Measurements from ENCODE around the gene HEY2. TPM values are rescaled to one million over a fixed set of nuclear protein-coding genes. Genes with fewer than 3 reads are reported as not detected.

HEY2 gene
- total RNA-seq, 1 donor from 2014 or later = 22.7 TPM

DNA sequence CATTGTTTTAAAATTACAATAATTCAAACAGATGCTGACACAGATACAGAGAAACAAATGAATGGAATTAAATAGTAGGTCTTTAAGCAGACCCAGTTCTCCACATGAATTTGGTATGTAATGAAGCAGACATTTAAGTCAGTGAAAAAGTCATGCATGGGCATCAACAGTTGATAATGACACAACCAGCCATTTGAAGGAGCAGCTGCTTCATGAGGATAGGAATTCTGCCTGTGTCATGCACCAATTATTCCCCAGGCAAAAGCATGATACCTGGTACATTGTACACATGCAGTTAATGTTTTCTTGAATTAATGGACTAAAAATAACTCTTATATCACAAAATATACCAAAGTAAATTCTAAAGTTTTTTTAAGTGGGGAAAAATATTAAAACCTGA, 11.2 kb upstream of the HEY2 start:
- TF ChIP-seq, protein P1, sequence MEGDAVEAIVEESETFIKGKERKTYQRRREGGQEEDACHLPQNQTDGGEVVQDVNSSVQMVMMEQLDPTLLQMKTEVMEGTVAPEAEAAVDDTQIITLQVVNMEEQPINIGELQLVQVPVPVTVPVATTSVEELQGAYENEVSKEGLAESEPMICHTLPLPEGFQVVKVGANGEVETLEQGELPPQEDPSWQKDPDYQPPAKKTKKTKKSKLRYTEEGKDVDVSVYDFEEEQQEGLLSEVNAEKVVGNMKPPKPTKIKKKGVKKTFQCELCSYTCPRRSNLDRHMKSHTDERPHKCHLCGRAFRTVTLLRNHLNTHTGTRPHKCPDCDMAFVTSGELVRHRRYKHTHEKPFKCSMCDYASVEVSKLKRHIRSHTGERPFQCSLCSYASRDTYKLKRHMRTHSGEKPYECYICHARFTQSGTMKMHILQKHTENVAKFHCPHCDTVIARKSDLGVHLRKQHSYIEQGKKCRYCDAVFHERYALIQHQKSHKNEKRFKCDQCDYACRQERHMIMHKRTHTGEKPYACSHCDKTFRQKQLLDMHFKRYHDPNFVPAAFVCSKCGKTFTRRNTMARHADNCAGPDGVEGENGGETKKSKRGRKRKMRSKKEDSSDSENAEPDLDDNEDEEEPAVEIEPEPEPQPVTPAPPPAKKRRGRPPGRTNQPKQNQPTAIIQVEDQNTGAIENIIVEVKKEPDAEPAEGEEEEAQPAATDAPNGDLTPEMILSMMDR (IDR thresholded peaks at IDR 0.05) = no peak
- no peak for DNase-seq (ENCODE audit: extremely low spot score, unreplicated experiment)
- Mint-ChIP-seq H3K4me1 (ENCODE audit: unreplicated experiment) (peaks cover 11% of the 10 kb centered on the region), H3K27me3 (ENCODE audit: unreplicated experiment) (no peaks in the 10 kb centered on the region), H3K9me3 (ENCODE audit: unreplicated experiment) (no peaks in the 10 kb centered on the region), H3K36me3 (ENCODE audit: unreplicated experiment) (no peaks in the 10 kb centered on the region), H3K27ac (ENCODE audit: unreplicated experiment) (no peak overlapping the region), H3K4me3 (ENCODE audit: unreplicated experiment) (no peak overlapping the region)

GRCh38 chr6:125739364-125739763, 10.1 kb upstream of the HEY2 start:
- Mint-ChIP-seq H3K27ac (ENCODE audit: unreplicated experiment) (no peak overlapping the region), H3K4me1 (ENCODE audit: unreplicated experiment) (peaks cover 19% of the 10 kb centered on the region), H3K27me3 (ENCODE audit: unreplicated experiment) (no peaks in the 10 kb centered on the region)

GRCh38 chr6:125741336-125741735, 8.1 kb upstream of the HEY2 start:
- H3K4me1 Mint-ChIP-seq (ENCODE audit: unreplicated experiment) = peaks cover 36% of the 10 kb centered on the region
- no peak for DNase-seq (ENCODE audit: extremely low spot score, unreplicated experiment)
- H3K4me3 Mint-ChIP-seq (ENCODE audit: unreplicated experiment) = no peak overlapping the region
- TF ChIP-seq, protein P1 (IDR thresholded peaks at IDR 0.05) = no peak
- no peaks in the 10 kb centered on the region for H3K9me3 Mint-ChIP-seq (ENCODE audit: unreplicated experiment)
- H3K27ac Mint-ChIP-seq (ENCODE audit: unreplicated experiment) = no peak overlapping the region
- H3K36me3 Mint-ChIP-seq (ENCODE audit: unreplicated experiment) = no peaks in the 10 kb centered on the region
- no peaks in the 10 kb centered on the region for H3K27me3 Mint-ChIP-seq (ENCODE audit: unreplicated experiment)

More at GRCh38 chr6:125739364-125739763, 10.1 kb upstream of the HEY2 start:
- no peaks in the 10 kb centered on the region for H3K9me3 Mint-ChIP-seq (ENCODE audit: unreplicated experiment)
- TF ChIP-seq, protein P1 (IDR thresholded peaks at IDR 0.05) = no peak
- no peak for DNase-seq (ENCODE audit: extremely low spot score, unreplicated experiment)
- H3K4me3 Mint-ChIP-seq (ENCODE audit: unreplicated experiment) = no peak overlapping the region
- no peaks in the 10 kb centered on the region for H3K36me3 Mint-ChIP-seq (ENCODE audit: unreplicated experiment)

DNA sequence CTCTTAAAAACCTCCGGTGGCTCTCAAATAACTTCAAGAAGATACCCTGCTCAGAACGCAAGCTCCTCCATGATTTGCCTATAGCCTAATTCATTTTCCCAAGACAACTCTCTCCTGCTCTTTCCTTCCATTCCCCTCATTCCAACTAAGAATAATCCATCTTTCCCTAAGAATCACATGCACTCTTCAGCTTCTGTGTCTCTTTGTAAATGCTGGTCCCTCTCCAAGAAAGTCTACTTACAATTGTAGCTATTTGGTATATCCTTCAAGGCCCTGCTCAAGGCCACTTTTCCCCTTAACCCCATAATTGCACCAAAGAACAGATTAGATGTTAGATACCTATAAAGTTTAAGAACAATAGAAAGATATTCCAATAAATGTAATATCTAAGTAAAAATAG, 7.4 kb upstream of the HEY2 start:
- TF ChIP-seq, protein P1 (IDR thresholded peaks at IDR 0.05) = no peak
- no peaks in the 10 kb centered on the region for H3K27me3 Mint-ChIP-seq (ENCODE audit: unreplicated experiment)
- no peak for DNase-seq (ENCODE audit: extremely low spot score, unreplicated experiment)
- no peaks in the 10 kb centered on the region for H3K36me3 Mint-ChIP-seq (ENCODE audit: unreplicated experiment)
- no peak overlapping the region for H3K27ac Mint-ChIP-seq (ENCODE audit: unreplicated experiment)
- H3K4me3 Mint-ChIP-seq (ENCODE audit: unreplicated experiment) = no peak overlapping the region
- H3K4me1 Mint-ChIP-seq (ENCODE audit: unreplicated experiment) = peaks cover 42% of the 10 kb centered on the region
- no peaks in the 10 kb centered on the region for H3K9me3 Mint-ChIP-seq (ENCODE audit: unreplicated experiment)

GRCh38 chr6:125742464-125743120, 6.8 kb upstream of the HEY2 start:
- H3K36me3 Mint-ChIP-seq (ENCODE audit: unreplicated experiment) = no peaks in the 10 kb centered on the region
- no peak overlapping the region for H3K27ac Mint-ChIP-seq (ENCODE audit: unreplicated experiment)
- TF ChIP-seq, protein P1 (IDR thresholded peaks at IDR 0.05) = no peak
- no peak overlapping the region for H3K4me3 Mint-ChIP-seq (ENCODE audit: unreplicated experiment)
- DNase-seq (ENCODE audit: extremely low spot score, unreplicated experiment) = no peak
- H3K9me3 Mint-ChIP-seq (ENCODE audit: unreplicated experiment) = no peaks in the 10 kb centered on the region
- peaks cover 46% of the 10 kb centered on the region for H3K4me1 Mint-ChIP-seq (ENCODE audit: unreplicated experiment)
- H3K27me3 Mint-ChIP-seq (ENCODE audit: unreplicated experiment) = no peaks in the 10 kb centered on the region

Data from osteocyte (in vitro differentiated cells).